ENCODE measurements around the gene OR10J5. TPM values are rescaled to one million over a fixed set of nuclear protein-coding genes. Genes with fewer than 3 reads are reported as not detected.
"Not testable (repeated sequence)": the region's sequence is repeated elsewhere in the genome, so short reads cannot be mapped to it uniquely, and the experiment has no call there.

The OR10J5 gene
- not detected for polyA plus RNA-seq (ENCODE audit: insufficient read length in 3 of 3)
- long read RNA-seq, donor 1: 0 reads
- long read RNA-seq, donor 2: 0 reads
- long read RNA-seq, donor 3: 0 reads
- long read RNA-seq, donor 4: 0 reads
- long read RNA-seq, donor 5: 0 reads
- long read RNA-seq, donor 6: 0 reads
- long read RNA-seq, donor 7: 0 reads
- long read RNA-seq, donor 8: 0 reads
- long read RNA-seq, donor 9: 0 reads
- long read RNA-seq, donor 10: 0 reads
- long read RNA-seq, donor 11: 0 reads
- long read RNA-seq, donor 12: 0 reads
- long read RNA-seq, donor 13: 0 reads
- long read RNA-seq, donor 14: 0 reads
- long read RNA-seq, donor 15: 0 reads
- long read RNA-seq, donor 16: 0 reads

GRCh38 chr1:159535907-159536306, at the start of gene OR10J5:
Gene OR10J5, minus strand, starts transcription at chr1:159536007. Its CDS starts 0 bp downstream, at chr1:159536007.
- no peak for DNase-seq

- DNase-seq: no peak
Measured at GRCh38 chr1:159584536-159584935, 48.7 kb upstream of the OR10J5 start.

GRCh38 chr1:159581422-159581821, 45.6 kb upstream of the OR10J5 start:
- DNase-seq: no peak

- DNase-seq: no peak
Measured at GRCh38 chr1:159580340-159580739, 44.5 kb upstream of the OR10J5 start.

GRCh38 chr1:159577446-159577845, 41.6 kb upstream of the OR10J5 start:
- no peak for DNase-seq

- no peak for DNase-seq
Measured at GRCh38 chr1:159562680-159563079, 26.9 kb upstream of the OR10J5 start.

- DNase-seq: no peak
Measured at GRCh38 chr1:159561497-159561896, 25.7 kb upstream of the OR10J5 start.

- no peak for DNase-seq
Measured at GRCh38 chr1:159560599-159560998, 24.8 kb upstream of the OR10J5 start.

- DNase-seq: no peak
Measured at GRCh38 chr1:159556931-159557369, 21.1 kb upstream of the OR10J5 start.

GRCh38 chr1:159554696-159555095, 18.9 kb upstream of the OR10J5 start:
- no peak for DNase-seq

- no peak for DNase-seq
Measured at GRCh38 chr1:159554261-159554660, 18.5 kb upstream of the OR10J5 start.

- no peak for DNase-seq
Measured at GRCh38 chr1:159548126-159548525, 12.3 kb upstream of the OR10J5 start.

GRCh38 chr1:159532922-159533321, 2.9 kb downstream of the OR10J5 start:
- DNase-seq: no peak

GRCh38 chr1:159524792-159525191, 11.0 kb downstream of the OR10J5 start:
- DNase-seq: not testable (repeated sequence)

- no peak for DNase-seq
Measured at GRCh38 chr1:159510229-159510541, 25.6 kb downstream of the OR10J5 start.

- no peak for DNase-seq
Measured at GRCh38 chr1:159509440-159510228, 26.2 kb downstream of the OR10J5 start.

- no peak for DNase-seq
Measured at GRCh38 chr1:159508951-159509350, 26.9 kb downstream of the OR10J5 start.

- DNase-seq: no peak
Measured at GRCh38 chr1:159505676-159506075, 30.1 kb downstream of the OR10J5 start.

GRCh38 chr1:159501082-159501481, 34.7 kb downstream of the OR10J5 start:
- DNase-seq: no peak

GRCh38 chr1:159494513-159495210, 41.1 kb downstream of the OR10J5 start:
- not testable (repeated sequence) for DNase-seq

- no peak for DNase-seq
Measured at GRCh38 chr1:159493354-159493753, 42.5 kb downstream of the OR10J5 start.

GRCh38 chr1:159492575-159493323, 43.1 kb downstream of the OR10J5 start:
- DNase-seq: no peak
